Neural cell (in vitro differentiated cells): ENCODE data around the gene CCDC85C. TPM values are rescaled to one million over a fixed set of nuclear protein-coding genes. Genes with fewer than 3 reads are reported as not detected.

Source experiments
- H2AFZ ChIP-seq: fragments of 200-600, 300-800 bp; sonication (generic), shearing (Covaris generic); 2 replicates; pipeline ENCODE4 v1.6.0; 2014; ENCODE audit warnings: low read depth, mild to moderate bottlenecking, antibody characterized with exemption, low read length, moderate library complexity
- H3F3A ChIP-seq: fragments of 200-600 bp; shearing (Covaris generic); 2 replicates; pipeline ENCODE4 v1.6.1; 2016; ENCODE audit warnings: mild to moderate bottlenecking, moderate library complexity, mixed read lengths, antibody characterized with exemption, low read length; ENCODE audit not compliant: insufficient read depth, poor library complexity, severe bottlenecking
- H3K27ac ChIP-seq: fragments of 200-600, 300-800 bp; sonication (generic), shearing (Covaris generic); 2 replicates; pipeline ENCODE4 v1.5.1; 2014; ENCODE audit warnings: mild to moderate bottlenecking, low read length, moderate library complexity
- H3K27me3 ChIP-seq: fragments of 300-800, 200-600 bp; sonication (generic), shearing (Covaris generic); 2 replicates; pipeline ENCODE4 v1.6.0; 2014; ENCODE audit warnings: mild to moderate bottlenecking, low read depth, low read length, moderate library complexity; ENCODE audit not compliant: insufficient read depth
- H3K36me3 ChIP-seq: fragments of 300-800, 200-600 bp; sonication (generic), shearing (Covaris generic); 2 replicates; pipeline ENCODE4 v1.5.1; 2014; ENCODE audit warnings: mild to moderate bottlenecking, antibody characterized with exemption, low read length, moderate library complexity; ENCODE audit not compliant: insufficient read depth
- H3K4me2 ChIP-seq: fragments of 300-800, 200-600 bp; sonication (generic), shearing (Covaris generic); 2 replicates; pipeline ENCODE4 v1.6.0; 2014; ENCODE audit warnings: mild to moderate bottlenecking, low read length
- H3K4me3 ChIP-seq: fragments of 300-800, 200-600 bp; sonication (generic), shearing (Covaris generic); 2 replicates; pipeline ENCODE4 v1.5.1; 2014; ENCODE audit warnings: mild to moderate bottlenecking, low read length, moderate library complexity
- H3K79me2 ChIP-seq: fragments of 200-600 bp; shearing (Covaris generic); replicated peaks from 2 replicates; pipeline ENCODE4 v1.6.0; 2014; ENCODE audit warnings: mild to moderate bottlenecking, low read length, moderate library complexity; ENCODE audit not compliant: insufficient read depth
- H3K9ac ChIP-seq: fragments of 300-800, 200-600 bp; sonication (generic), shearing (Covaris generic); 2 replicates; pipeline ENCODE4 v1.6.1; 2016; ENCODE audit warnings: mild to moderate bottlenecking, low read length, mixed read lengths
- H3K9me2 ChIP-seq: fragments of 200-600 bp; shearing (Covaris generic); 2 replicates; pipeline ENCODE4 v1.6.1; 2016; ENCODE audit warnings: mild to moderate bottlenecking, low read length, mixed read lengths; ENCODE audit not compliant: insufficient read depth
- H3K9me3 ChIP-seq: fragments of 200-600, 300-800 bp; sonication (generic), shearing (Covaris generic); 2 replicates; pipeline ENCODE4 v1.6.1; 2016; ENCODE audit warnings: mild to moderate bottlenecking, mixed run types, low read length, moderate library complexity, mixed read lengths
- H4K20me1 ChIP-seq: fragments of 200-600 bp; shearing (Covaris generic); 2 replicates; pipeline ENCODE4 v1.6.1; 2016; ENCODE audit warnings: mild to moderate bottlenecking, mixed run types; ENCODE audit not compliant: insufficient read depth
- CTCF ChIP-seq: fragments of 450-650 bp; IDR thresholded peaks from 2 replicates; pipeline ENCODE4 v1.5.1; 2014; ENCODE audit warnings: antibody characterized with exemption, mild to moderate bottlenecking, moderate library complexity; ENCODE audit not compliant: poor library complexity, severe bottlenecking
- EP300 ChIP-seq: fragments of 450-650 bp; conservative IDR thresholded peaks from 2 replicates; pipeline ENCODE4 v1.6.1; 2014; ENCODE audit warnings: antibody characterized with exemption, mild to moderate bottlenecking, moderate library complexity; ENCODE audit not compliant: poor library complexity, severe bottlenecking
- EZH2 ChIP-seq: fragments of 200-600, 300-800 bp; shearing (Covaris generic), sonication (generic); IDR thresholded peaks from 2 replicates; pipeline ENCODE4 v1.6.1; 2014; ENCODE audit warnings: antibody characterized with exemption, low read length, borderline replicate concordance, mild to moderate bottlenecking; ENCODE audit not compliant: insufficient read depth, poor library complexity, severe bottlenecking
- MXI1 ChIP-seq: fragments of 450-650 bp; conservative IDR thresholded peaks from 2 replicates; pipeline ENCODE4 v1.6.1; 2014; ENCODE audit warnings: antibody characterized with exemption, mild to moderate bottlenecking; ENCODE audit not compliant: poor library complexity, severe bottlenecking
- POLR2AphosphoS5 ChIP-seq: IDR thresholded peaks from 2 replicates; pipeline ENCODE4 v1.6.1; 2012
- RAD21 ChIP-seq: fragments of 450-650 bp; conservative IDR thresholded peaks from 2 replicates; pipeline ENCODE4 v1.6.1; 2014; ENCODE audit warnings: antibody characterized with exemption, mild to moderate bottlenecking, moderate library complexity
- REST ChIP-seq: IDR thresholded peaks from 2 replicates; pipeline ENCODE4 v1.6.1; 2012; ENCODE audit warnings: borderline replicate concordance
- SMC3 ChIP-seq: fragments of 450-650 bp; conservative IDR thresholded peaks from 2 replicates; pipeline ENCODE4 v1.6.1; 2014; ENCODE audit warnings: antibody characterized with exemption, mild to moderate bottlenecking, moderate library complexity; ENCODE audit not compliant: poor library complexity
- TAF1 ChIP-seq: IDR thresholded peaks from 2 replicates; pipeline ENCODE4 v1.6.1; 2012; ENCODE audit warnings: low read depth
- polyA plus RNA-seq: library from polyadenylated mRNA; depleted of rRNA; stranded (reverse); fragments of >200 nt; gene quantifications from 2 replicates; pipeline ENCODE4 v1.2.3, GENCODE V29; 2014

The CCDC85C gene
- polyA plus RNA-seq, 1 donor from 2014 or later, result 24.8 TPM

- Histone ChIP-seq H3K36me3 (peaks cover 3% of the 10 kb centered on the region), H3K9ac (no peak overlapping the region), H3K79me2 (no peaks in the 10 kb centered on the region), H4K20me1 (no peaks in the 10 kb centered on the region), H3K27me3 (no peaks in the 10 kb centered on the region), H3K9me2 (no peaks in the 10 kb centered on the region), H3K4me3 (no peak overlapping the region), H3K9me3 (no peaks in the 10 kb centered on the region), H3K27ac (no peak overlapping the region), H2AFZ (no peak overlapping the region), H3F3A (no peaks in the 10 kb centered on the region), H3K4me2 (no peak overlapping the region)
- no peak for TF ChIP-seq POLR2AphosphoS5
- no peak for TF ChIP-seq EZH2
- no peak for TF ChIP-seq CTCF
- TF ChIP-seq RAD21, result no peak
- no peak for TF ChIP-seq EP300
- no peak for TF ChIP-seq SMC3
- TF ChIP-seq REST, result no peak
- TF ChIP-seq TAF1, result no peak
- no peak for TF ChIP-seq MXI1
Measured at GRCh38 chr14:99507860-99508640, 96.0 kb downstream of the CCDC85C start.

- Histone ChIP-seq H3K27ac (no peak overlapping the region), H3K9me2 (no peaks in the 10 kb centered on the region), H3K4me3 (no peak overlapping the region), H2AFZ (no peak overlapping the region), H3K9me3 (no peaks in the 10 kb centered on the region), H3K27me3 (no peaks in the 10 kb centered on the region), H3F3A (no peaks in the 10 kb centered on the region), H3K4me2 (no peak overlapping the region), H3K9ac (no peak overlapping the region), H3K36me3 (peaks cover 7% of the 10 kb centered on the region), H4K20me1 (no peaks in the 10 kb centered on the region), H3K79me2 (no peaks in the 10 kb centered on the region)
- no peak for TF ChIP-seq EP300
- TF ChIP-seq EZH2, result no peak
- TF ChIP-seq CTCF, result no peak
- TF ChIP-seq RAD21, result no peak
- TF ChIP-seq REST, result no peak
- no peak for TF ChIP-seq SMC3
- no peak for TF ChIP-seq TAF1
- TF ChIP-seq POLR2AphosphoS5, result no peak
- TF ChIP-seq MXI1, result no peak
Measured at GRCh38 chr14:99506276-99506675, 97.7 kb downstream of the CCDC85C start.
